GM23248 (cell line): ENCODE results near the gene PTP4A2.

Experiments used
- EZH2 ChIP-seq: fragments of 200-600 bp; sonication (generic); IDR thresholded peaks from 2 replicates; pipeline ENCODE4 v1.6.1; 2018; ENCODE audit warnings: antibody characterized with exemption, mild to moderate bottlenecking; ENCODE audit not compliant: insufficient read depth, poor library complexity, severe bottlenecking
- EZH2phosphoT487 ChIP-seq: fragments of 200-600 bp; sonication (generic); IDR thresholded peaks from 2 replicates; pipeline ENCODE4 v1.6.1; 2018; ENCODE audit warnings: antibody characterized with exemption, moderate library complexity, mild to moderate bottlenecking, low read depth; ENCODE audit not compliant: insufficient read depth

GRCh38 chr1:31938184-31938975, at the start of gene PTP4A2:
- TF ChIP-seq EZH2 (no peak), EZH2phosphoT487 (no peak)
